Natural killer cell (primary cell): ENCODE measurements around the gene MAB21L4. TPM values are rescaled to one million over a fixed set of nuclear protein-coding genes. Genes with fewer than 3 reads are reported as not detected.

Source experiments
- ATAC-seq, 3 donors: fragments of 150-1000 bp in 2 of 3; fragments of 200-7000 bp in 1 of 3; cut with Tn5 transposase; 1 replicate in 1 of 3; 2 replicates in 2 of 3; pipeline ENCODE4 v1.10.0; 2021; ENCODE audit warnings: mild to moderate bottlenecking in 2 of 3, moderate library complexity in 2 of 3
- DNase-seq, 2 donors: peaks; one replicate each; pipeline versions ENCODE4 v3.0.0 to v3.0.0-alpha.2; 2013 to 2021; ENCODE audit warnings: mixed read lengths in 1 of 2
- H3K27ac ChIP-seq: one replicate; pipeline ENCODE4 v1.5.1; 2013; ENCODE audit warnings: mild to moderate bottlenecking, low read length
- H3K27me3 ChIP-seq: one replicate; pipeline ENCODE4 v1.6.1; 2013; ENCODE audit warnings: low read length; ENCODE audit not compliant: control insufficient read depth, insufficient read depth
- H3K36me3 ChIP-seq: one replicate; pipeline ENCODE4 v1.6.1; 2013; ENCODE audit warnings: low read length; ENCODE audit not compliant: control insufficient read depth, insufficient read depth
- H3K4me1 ChIP-seq: one replicate; pipeline ENCODE4 v1.6.1; 2013; ENCODE audit warnings: low read length; ENCODE audit not compliant: control insufficient read depth, insufficient read depth
- H3K4me3 ChIP-seq: one replicate; pipeline ENCODE4 v1.5.1; 2013; ENCODE audit warnings: low read length
- H3K9me3 ChIP-seq: one replicate; pipeline ENCODE4 v1.6.1; 2013; ENCODE audit warnings: low read length; ENCODE audit not compliant: control insufficient read depth, insufficient read depth
- H3K27ac Mint-ChIP-seq, 2 donors: one replicate each; pipeline ENCODE4 v1.8.0; 2022; ENCODE audit warnings: mild to moderate bottlenecking in 2 of 2, mixed read lengths in 2 of 2, moderate library complexity in 1 of 2
- H3K27me3 Mint-ChIP-seq, 2 donors: one replicate each; pipeline ENCODE4 v1.8.0; 2022; ENCODE audit warnings: low read depth in 2 of 2, mixed read lengths in 2 of 2
- H3K36me3 Mint-ChIP-seq: one replicate; pipeline ENCODE4 v1.8.0; 2022; ENCODE audit warnings: mixed read lengths
- H3K4me1 Mint-ChIP-seq, 2 donors: one replicate each; pipeline ENCODE4 v1.8.0; 2022; ENCODE audit warnings: mixed read lengths in 2 of 2
- H3K4me3 Mint-ChIP-seq: one replicate; pipeline ENCODE4 v1.8.0; 2022; ENCODE audit warnings: mild to moderate bottlenecking, moderate library complexity, mixed read lengths
- H3K9me3 Mint-ChIP-seq, 2 donors: one replicate each; pipeline ENCODE4 v1.8.0; 2022; ENCODE audit warnings: mixed read lengths in 2 of 2
- CTCF ChIP-seq: fragments of 200-600 bp; IDR thresholded peaks from one replicate; pipeline ENCODE4 v1.8.0; 2022; ENCODE audit warnings: antibody characterized with exemption
- WGBS: methylation state at CpG from one replicate; pipeline ENCODE4 v1.1.7; 2013; ENCODE audit warnings: missing lambda C conversion rate; ENCODE audit not compliant: insufficient coverage; 5-methylcytosine and 5-hydroxymethylcytosine counted together
- intact Hi-C: fragments of 100-400 bp; cut with micrococcal nuclease; formaldehyde crosslinking; loops from one replicate; pipeline ENCODE4 v1.14.2; 2022
- total RNA-seq, 4 donors: library from RNA; stranded (reverse); fragments of 120-200 nt in 1 of 4; gene quantifications; one replicate each; pipeline versions ENCODE4 v1.2.3 to v1.2.4, GENCODE V29; 2013 to 2022

MAB21L4 gene
- total RNA-seq, 3 donors from 2014 or later (not counting 1 experiment from before 2014, with no cell fraction given) = not detected

- H3K27ac ChIP-seq = no peak overlapping the region
- 77% methylated on average over 7 of the region's 7 CpGs for WGBS
- H3K27me3 ChIP-seq = no peaks in the 10 kb centered on the region
- Mint-ChIP-seq H3K4me1 (no peaks in the 10 kb centered on the region), H3K27ac (no peak overlapping the region), H3K9me3 (no peaks in the 10 kb centered on the region), H3K36me3 (no peaks in the 10 kb centered on the region), H3K4me3 (no peak overlapping the region), H3K27me3 (no peaks in the 10 kb centered on the region)
- DNase-seq (no peak), ATAC-seq (no peak)
- no peaks in the 10 kb centered on the region for H3K9me3 ChIP-seq
- TF ChIP-seq CTCF = no peak
- H3K36me3 ChIP-seq = no peaks in the 10 kb centered on the region
- H3K4me1 ChIP-seq = no peaks in the 10 kb centered on the region
- intact Hi-C loops = no loop called here
- H3K4me3 ChIP-seq = no peak overlapping the region
These were observed 6.7 kb upstream of the MAB21L4 start for GRCh38 chr2:240902615-240903041.

GRCh38 chr2:240901986-240902614 is 6.1 kb upstream of the MAB21L4 start:
- Histone ChIP-seq H3K4me1 (no peaks in the 10 kb centered on the region), H3K9me3 (no peaks in the 10 kb centered on the region), H3K36me3 (no peaks in the 10 kb centered on the region), H3K27ac (no peak overlapping the region), H3K27me3 (no peaks in the 10 kb centered on the region), H3K4me3 (no peak overlapping the region)
- Mint-ChIP-seq H3K9me3 (no peaks in the 10 kb centered on the region), H3K4me3 (no peak overlapping the region), H3K4me1 (no peaks in the 10 kb centered on the region), H3K27ac (no peak overlapping the region), H3K27me3 (no peaks in the 10 kb centered on the region), H3K36me3 (no peaks in the 10 kb centered on the region)
- no peak for ATAC-seq
- TF ChIP-seq CTCF = no peak
- 92% methylated on average over 14 of the region's 14 CpGs for WGBS
- no peak for DNase-seq
- intact Hi-C loops = no loop called here

- Mint-ChIP-seq H3K36me3 (no peaks in the 10 kb centered on the region), H3K9me3 (no peaks in the 10 kb centered on the region), H3K4me3 (no peak overlapping the region), H3K4me1 (no peaks in the 10 kb centered on the region), H3K27me3 (no peaks in the 10 kb centered on the region), H3K27ac (no peak overlapping the region)
- Histone ChIP-seq H3K4me3 (no peak overlapping the region), H3K9me3 (no peaks in the 10 kb centered on the region), H3K27me3 (no peaks in the 10 kb centered on the region), H3K4me1 (no peaks in the 10 kb centered on the region), H3K36me3 (no peaks in the 10 kb centered on the region), H3K27ac (no peak overlapping the region)
- DNase-seq (no peak), ATAC-seq (no peak)
- TF ChIP-seq CTCF = no peak
- intact Hi-C loops = no loop called here
- WGBS = 87% methylated on average over 26 of the region's 27 CpGs
These were observed 4.3 kb upstream of the MAB21L4 start for GRCh38 chr2:240900141-240900860.
